Panc1 (cell line): ENCODE measurements around the gene TTPAL.

Experiments
- CTCF ChIP-seq: fragments of 450-650 bp; IDR thresholded peaks from 2 replicates; pipeline ENCODE4 v1.5.1; 2017; ENCODE audit warnings: mild to moderate bottlenecking
- POLR2AphosphoS5 ChIP-seq: IDR thresholded peaks from 2 replicates; pipeline ENCODE4 v1.6.1; 2012; ENCODE audit warnings: mild to moderate bottlenecking, low read depth, low read length, moderate library complexity

- TF ChIP-seq CTCF (no peak), POLR2AphosphoS5 (no peak)
Measured at GRCh38 chr20:44480097-44480496, 4.4 kb downstream of the TTPAL start.
